HEK293 (cell line): ENCODE data around the gene COX17.

Source experiments
- CTCF ChIA-PET: fragments of 350-600 bp; formaldehyde crosslinking; extraction: SDS; loops from one replicate; lab custom pipeline; 2021; ENCODE audit warnings: antibody characterized with exemption; lab: Yijun Ruan, JAX
- POLR2A ChIA-PET: fragments of 300-600 bp; formaldehyde crosslinking; extraction: SDS; loops from one replicate; lab custom pipeline; 2020; ENCODE audit warnings: antibody characterized with exemption, inconsistent platforms; lab: Yijun Ruan, JAX
- H3K27ac ChIP-seq: fragments of 200-500 bp; sonication (Bioruptor generic); 2 replicates; pipeline ENCODE4 v1.5.1; 2014; ENCODE audit warnings: low read depth, low read length, control low read depth, inconsistent platforms; ENCODE audit errors: extremely low read depth
- H3K36me3 ChIP-seq, 2 experiments: fragments of 200-500 bp in 1 of 2; sonication (Bioruptor generic) in 1 of 2; 1 replicate in 1 of 2; 2 replicates in 1 of 2; pipeline ENCODE4 v1.5.1; 2014 to 2017; ENCODE audit warnings: inconsistent platforms in 2 of 2, low read length in 2 of 2; ENCODE audit not compliant: control insufficient read depth in 2 of 2, insufficient read depth in 1 of 2
- H3K4me1 ChIP-seq: fragments of 200-500 bp; sonication (Bioruptor generic); 2 replicates; pipeline ENCODE4 v1.5.1; 2014; ENCODE audit warnings: mild to moderate bottlenecking, low read length, inconsistent platforms; ENCODE audit not compliant: control insufficient read depth, insufficient read depth
- H3K4me3 ChIP-seq: 2 replicates; pipeline ENCODE4 v1.5.1; 2011; ENCODE audit warnings: low read depth, mild to moderate bottlenecking, control low read depth, low read length, moderate library complexity
- H3K9me3 ChIP-seq: fragments of 200-500 bp; sonication (Bioruptor generic); 2 replicates; pipeline ENCODE4 v1.5.1; 2014; ENCODE audit warnings: low read depth, low read length, inconsistent platforms; ENCODE audit not compliant: control insufficient read depth, insufficient read depth
- GLI2 ChIP-seq: fragments of 450-650 bp; formaldehyde crosslinking; IDR thresholded peaks from 2 replicates; pipeline ENCODE4; 2017; ENCODE audit warnings: missing biosample characterization, missing genetic modification characterization, low read depth, borderline replicate concordance
- GLI4 ChIP-seq: fragments of 450-650 bp; formaldehyde crosslinking; IDR thresholded peaks from 2 replicates; pipeline ENCODE4 v1.5.1; 2016; ENCODE audit warnings: missing biosample characterization, missing genetic modification characterization
- GLIS1 ChIP-seq: fragments of 450-650 bp; formaldehyde crosslinking; IDR thresholded peaks from 2 replicates; pipeline ENCODE4 v1.5.1; 2016; ENCODE audit warnings: missing biosample characterization, missing genetic modification characterization
- HOXD13 ChIP-seq: sonication (generic); formaldehyde crosslinking; IDR thresholded peaks from 2 replicates; pipeline ENCODE4 v1.8.0; 2022; ENCODE audit warnings: missing genetic modification reagents, borderline replicate concordance
- INSM2 ChIP-seq: fragments of 450-650 bp; formaldehyde crosslinking; IDR thresholded peaks from 2 replicates; pipeline ENCODE4 v1.5.1; 2016; ENCODE audit warnings: missing biosample characterization, missing genetic modification characterization
- KLF9 ChIP-seq: fragments of 450-650 bp; formaldehyde crosslinking; IDR thresholded peaks from 2 replicates; pipeline ENCODE4 v1.5.1; 2016; ENCODE audit warnings: missing biosample characterization, missing genetic modification characterization, low read depth
- SCRT2 ChIP-seq: fragments of 450-650 bp; formaldehyde crosslinking; IDR thresholded peaks from 2 replicates; pipeline ENCODE4 v1.5.1; 2016; ENCODE audit warnings: missing biosample characterization, missing genetic modification characterization
- ZBTB11 ChIP-seq: fragments of 450-650 bp; formaldehyde crosslinking; conservative IDR thresholded peaks from 2 replicates; pipeline ENCODE4 v1.5.1; 2016; ENCODE audit warnings: low read depth, missing biosample characterization, missing genetic modification characterization
- ZBTB17 ChIP-seq: fragments of 450-650 bp; formaldehyde crosslinking; IDR thresholded peaks from 2 replicates; pipeline ENCODE4 v1.5.1; 2016; ENCODE audit warnings: missing biosample characterization, missing genetic modification characterization
- ZBTB21 ChIP-seq: fragments of 450-650 bp; formaldehyde crosslinking; IDR thresholded peaks from 2 replicates; pipeline ENCODE4 v1.5.1; 2017; ENCODE audit warnings: missing biosample characterization, missing genetic modification characterization
- ZNF112 ChIP-seq: fragments of 450-650 bp; formaldehyde crosslinking; IDR thresholded peaks from 2 replicates; pipeline ENCODE4 v1.5.0; 2017; ENCODE audit warnings: missing biosample characterization, missing genetic modification characterization
- ZNF132 ChIP-seq: fragments of 450-650 bp; formaldehyde crosslinking; IDR thresholded peaks from 2 replicates; pipeline ENCODE4 v1.5.1; 2017; ENCODE audit warnings: missing biosample characterization, missing genetic modification characterization, borderline replicate concordance
- ZNF311 ChIP-seq: fragments of 450-650 bp; formaldehyde crosslinking; IDR thresholded peaks from 2 replicates; pipeline ENCODE4 v1.5.1; 2017; ENCODE audit warnings: missing biosample characterization, missing genetic modification characterization, borderline replicate concordance
- ZNF37A ChIP-seq: fragments of 450-650 bp; IDR thresholded peaks from 2 replicates; pipeline ENCODE4 v1.5.1; 2018; ENCODE audit warnings: missing biosample characterization, missing genetic modification characterization
- ZNF580 ChIP-seq: fragments of 450-650 bp; formaldehyde crosslinking; IDR thresholded peaks from 2 replicates; pipeline ENCODE4 v1.5.1; 2016; ENCODE audit warnings: missing biosample characterization, missing genetic modification characterization
- ZNF623 ChIP-seq: fragments of 450-650 bp; formaldehyde crosslinking; IDR thresholded peaks from 2 replicates; pipeline ENCODE4 v1.5.1; 2016; ENCODE audit warnings: missing biosample characterization, missing genetic modification characterization
- ZXDB ChIP-seq: fragments of 450-650 bp; formaldehyde crosslinking; IDR thresholded peaks from 2 replicates; pipeline ENCODE4 v1.5.1; 2016; ENCODE audit warnings: missing biosample characterization, missing genetic modification characterization
- TF ChIP-seq, protein P1 (sequence below): fragments of 450-650 bp; formaldehyde crosslinking; IDR thresholded peaks from 2 replicates; pipeline ENCODE4 v1.5.1; 2016; ENCODE audit warnings: missing biosample characterization, missing genetic modification characterization, low read depth

Gene COX17

DNA sequence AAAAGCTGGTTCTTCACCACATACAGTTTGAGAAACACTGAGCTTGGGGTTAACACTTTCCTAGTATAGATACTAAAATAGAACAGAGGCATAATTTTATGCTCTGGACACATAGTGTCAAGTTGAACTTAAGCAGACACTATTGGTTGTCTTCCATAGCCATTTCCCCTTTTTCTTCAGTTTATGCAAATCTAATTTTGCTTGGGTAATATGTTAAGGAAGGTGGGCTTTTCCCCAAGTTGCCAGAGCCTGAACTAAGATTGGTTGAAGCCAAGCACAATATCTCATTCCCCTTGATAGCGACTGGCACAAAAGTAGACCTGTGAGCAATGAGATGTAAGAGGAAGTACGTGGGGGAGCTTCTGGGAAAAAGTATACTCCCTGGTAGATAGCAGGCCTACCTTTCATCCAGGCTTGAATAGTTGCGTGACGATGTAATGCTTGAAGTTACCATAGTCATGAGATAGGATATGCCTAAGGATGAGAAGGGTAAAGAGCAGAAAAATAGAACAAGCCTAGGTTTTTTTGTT, 12.3 kb downstream of the COX17 start:
- ChIA-PET CTCF (interaction anchor here (1.0 kb wide), 1 partner anchor 11 kb away, joined by 3 read pairs; no protein-coding TSS in a partner anchor), POLR2A (no interaction called here)
- Histone ChIP-seq H3K27ac (no peak overlapping the region), H3K4me3 (no peak overlapping the region), H3K4me1 (no peaks in the 10 kb centered on the region), H3K9me3 (no peaks in the 10 kb centered on the region), H3K36me3 (peaks cover 3 to 26% of the 10 kb centered on the region in 2 experiments; a peak in 2 of 3 replicates)
- TF ChIP-seq GLIS1 (peak; percentile 24; the same call in 1 of the 2 replicates), ZNF311 (tag by site-specific recombination) (no peak), ZBTB17 (tag by site-specific recombination) (0 out of 2 replicates have a peak, but pooled peaks have one; percentile 12)

GRCh38 chr3:119664370-119664769, 12.8 kb downstream of the COX17 start:
- Histone ChIP-seq H3K4me3 (no peak overlapping the region), H3K9me3 (no peaks in the 10 kb centered on the region), H3K27ac (no peak overlapping the region), H3K36me3 (peaks cover 0 to 23% of the 10 kb centered on the region in 2 experiments; a peak in 2 of 3 replicates), H3K4me1 (no peaks in the 10 kb centered on the region)
- CTCF ChIA-PET: interaction anchor here (1.0 to 1.3 kb wide), 2 partner anchors 12 to 21 kb away, joined by 3 read pairs; no protein-coding TSS in a partner anchor
- TF ChIP-seq HOXD13 (CRISPR knock-in tag) (no peak), SCRT2 (tag by site-specific recombination) (peak; percentile 75)
- POLR2A ChIA-PET: no interaction called here

GRCh38 chr3:119663885-119664284, 13.3 kb downstream of the COX17 start:
- no peaks in the 10 kb centered on the region for H3K4me1 ChIP-seq
- H3K9me3 ChIP-seq: no peaks in the 10 kb centered on the region
- H3K27ac ChIP-seq: no peak overlapping the region
- ChIA-PET POLR2A (interaction anchor here (1.4 kb wide), 1 partner anchor 13 kb away, joined by 5 read pairs; the partner anchor contains the start of gene COX17), CTCF (interaction anchor here (0.6 to 1.3 kb wide), 2 partner anchors 21 to 102 kb away, joined by 3 read pairs; no protein-coding TSS in a partner anchor)
- H3K36me3 ChIP-seq: peaks cover 0 to 19% of the 10 kb centered on the region in 2 experiments; a peak in 1 of 3 replicates
- no peak overlapping the region for H3K4me3 ChIP-seq
- TF ChIP-seq, protein P1, sequence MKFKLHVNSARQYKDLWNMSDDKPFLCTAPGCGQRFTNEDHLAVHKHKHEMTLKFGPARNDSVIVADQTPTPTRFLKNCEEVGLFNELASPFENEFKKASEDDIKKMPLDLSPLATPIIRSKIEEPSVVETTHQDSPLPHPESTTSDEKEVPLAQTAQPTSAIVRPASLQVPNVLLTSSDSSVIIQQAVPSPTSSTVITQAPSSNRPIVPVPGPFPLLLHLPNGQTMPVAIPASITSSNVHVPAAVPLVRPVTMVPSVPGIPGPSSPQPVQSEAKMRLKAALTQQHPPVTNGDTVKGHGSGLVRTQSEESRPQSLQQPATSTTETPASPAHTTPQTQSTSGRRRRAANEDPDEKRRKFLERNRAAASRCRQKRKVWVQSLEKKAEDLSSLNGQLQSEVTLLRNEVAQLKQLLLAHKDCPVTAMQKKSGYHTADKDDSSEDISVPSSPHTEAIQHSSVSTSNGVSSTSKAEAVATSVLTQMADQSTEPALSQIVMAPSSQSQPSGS (tag by site-specific recombination): no peak
- no peak for TF ChIP-seq ZNF37A
- TF ChIP-seq KLF9 (tag by site-specific recombination): no peak
- TF ChIP-seq ZNF112: no peak
- TF ChIP-seq ZNF132: no peak
- no peak for TF ChIP-seq INSM2 (tag by site-specific recombination)

DNA sequence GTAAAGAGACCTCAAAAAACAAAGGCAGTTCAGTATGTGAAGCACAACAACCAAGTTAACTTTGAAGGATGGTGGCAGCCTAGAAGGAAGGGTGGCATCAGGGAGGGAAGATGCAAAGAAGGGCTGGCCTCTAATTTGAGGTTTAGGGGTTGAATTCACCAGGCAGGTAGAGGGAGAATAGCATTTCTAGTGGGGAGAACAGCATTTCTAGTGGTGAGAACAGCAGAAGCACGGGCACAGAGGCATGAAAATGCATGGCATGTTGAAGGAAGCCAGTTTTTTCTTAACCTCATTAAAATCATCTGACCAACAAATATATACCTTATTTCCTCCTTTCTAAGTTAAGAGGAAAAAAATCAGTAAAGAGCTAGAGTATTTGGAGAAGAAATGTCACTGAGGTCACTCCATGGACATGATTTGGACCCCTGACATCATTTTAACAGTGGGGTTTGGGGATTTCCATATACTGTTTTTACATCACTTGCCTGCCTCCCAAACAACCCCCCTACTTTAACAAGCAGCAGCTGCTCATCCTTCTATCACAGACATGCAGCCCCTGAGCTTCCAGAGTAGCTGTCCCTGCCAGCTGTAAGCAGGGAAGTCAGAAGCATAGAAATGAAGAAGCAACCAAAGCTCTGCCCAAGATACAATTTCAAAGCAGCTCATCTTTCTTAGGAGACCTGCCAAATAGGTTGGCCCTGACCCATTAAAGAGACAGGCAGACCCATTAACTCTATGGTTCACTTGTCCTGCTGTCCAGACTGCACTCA, 14.4 kb downstream of the COX17 start:
- H3K36me3 ChIP-seq: peaks cover 0 to 12% of the 10 kb centered on the region in 2 experiments; a peak in 1 of 3 replicates
- ChIA-PET CTCF (interaction anchor here (0.6 to 1.3 kb wide), 3 partner anchors 12 to 101 kb away, joined by 3 read pairs; no protein-coding TSS in a partner anchor), POLR2A (interaction anchor here (0.8 to 1.4 kb wide), 2 partner anchors 10 to 14 kb away, joined by 4 to 5 read pairs; partner anchors contain the start of gene COX17)
- no peaks in the 10 kb centered on the region for H3K4me1 ChIP-seq
- H3K27ac ChIP-seq: no peak overlapping the region
- no peaks in the 10 kb centered on the region for H3K9me3 ChIP-seq
- no peak overlapping the region for H3K4me3 ChIP-seq
- TF ChIP-seq ZBTB17 (tag by site-specific recombination): no peak
- TF ChIP-seq ZXDB (tag by site-specific recombination): no peak
- TF ChIP-seq GLI4: no peak
- no peak for TF ChIP-seq ZNF580
- TF ChIP-seq ZNF623 (tag by site-specific recombination): no peak
- TF ChIP-seq GLI2 (tag by site-specific recombination): no peak
- no peak for TF ChIP-seq GLIS1
- no peak for TF ChIP-seq ZBTB11 (tag by site-specific recombination)
- no peak for TF ChIP-seq ZBTB21 (tag by site-specific recombination)
